ENCODE measurements around the gene BSPRY.
A peak's percentile ranks its signal among the peaks of the same experiment; 100 is the strongest.

Gene BSPRY

DNA sequence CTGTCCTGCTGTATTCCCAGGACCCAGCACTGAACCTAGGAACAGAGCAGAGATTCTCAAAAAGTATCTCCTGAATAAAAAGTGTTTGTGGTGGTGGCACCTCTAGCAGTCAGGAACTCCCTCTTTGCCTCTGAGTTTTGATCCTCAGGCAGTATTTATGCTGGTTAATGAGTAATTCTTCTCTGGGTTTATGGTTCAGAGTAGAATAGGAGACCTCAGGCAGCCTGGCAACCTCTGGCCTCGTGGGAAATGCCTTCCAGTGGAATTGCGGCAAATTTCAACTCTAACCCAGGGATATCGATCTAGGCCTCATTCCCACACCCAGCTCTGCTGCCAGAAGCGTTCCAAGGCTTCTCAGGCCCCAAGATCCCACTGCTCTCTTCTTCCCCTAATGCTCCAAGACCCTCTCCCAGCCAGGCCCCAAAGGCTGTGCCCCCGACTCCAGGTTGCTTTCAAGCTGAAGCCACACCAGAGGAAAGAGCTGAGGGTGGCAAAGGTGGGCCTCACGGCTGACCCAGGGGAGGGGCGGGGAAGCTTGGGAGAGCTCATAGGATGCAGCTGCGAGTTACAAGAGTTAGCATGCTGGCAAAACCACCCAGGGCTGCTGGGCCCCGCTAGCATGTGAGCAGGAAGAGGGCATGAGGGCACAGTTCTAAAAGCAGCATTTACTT is 38.4 kb downstream of the BSPRY start:
- H3K27ac ChIP-seq (replicated peaks; ENCODE audit: low read length): no peak overlapping the region
- H3K27me3 ChIP-seq (ENCODE audit: control insufficient read depth in 3 of 3, insufficient read depth in 3 of 3, low read depth in 1 of 3, low read length in 3 of 3): no peaks in the 10 kb centered on the region
- H2BK12ac ChIP-seq (ENCODE audit: low read length): no peak overlapping the region
- no peak overlapping the region for H4K8ac ChIP-seq (ENCODE audit: low read depth, low read length)
- no peak overlapping the region for H2BK5ac ChIP-seq (ENCODE audit: low read length)
- no peak for DNase-seq (ENCODE audit: low spot score)
- H4K91ac ChIP-seq (ENCODE audit: low read depth, low read length, poor library complexity): no peak overlapping the region
- no peak overlapping the region for H3K4ac ChIP-seq (ENCODE audit: low read length)
- no peaks in the 10 kb centered on the region for H3K9me3 ChIP-seq (replicated peaks in 1 of 2; ENCODE audit: control insufficient read depth in 2 of 2, insufficient read depth in 1 of 2, low read depth in 1 of 2, low read length in 2 of 2)
- H2AK5ac ChIP-seq (ENCODE audit: low read depth, low read length): no peak overlapping the region
- H3K36me3 ChIP-seq (replicated peaks in 1 of 2; ENCODE audit: control insufficient read depth in 2 of 2, insufficient read depth in 2 of 2, low read length in 2 of 2): peaks cover 28 to 63% of the 10 kb centered on the region in 2 donors
- no peak overlapping the region for H2BK15ac ChIP-seq (ENCODE audit: low read length)
- no peak overlapping the region for H2BK120ac ChIP-seq (ENCODE audit: low read depth, low read length)
- H3K18ac ChIP-seq (ENCODE audit: low read length): no peak overlapping the region
- no peak overlapping the region for H3K4me2 ChIP-seq (ENCODE audit: insufficient read depth, low read length, poor library complexity, severe bottlenecking)
- H3K4me1 ChIP-seq (ENCODE audit: control insufficient read depth in 2 of 2, insufficient read depth in 1 of 2, low read depth in 1 of 2, low read length in 2 of 2): no peaks in the 10 kb centered on the region
- H3K9ac ChIP-seq (ENCODE audit: low read depth, low read length, poor library complexity): no peak overlapping the region
- no peak overlapping the region for H3K23ac ChIP-seq (ENCODE audit: low read depth, low read length, poor library complexity)
- H3K4me3 ChIP-seq (ENCODE audit: low read length in 2 of 2): no peak overlapping the region
- H3K79me1 ChIP-seq (ENCODE audit: low read depth, low read length): no peaks in the 10 kb centered on the region
- no CpG with 5 or more reads among the region's 9 CpGs for WGBS, 2 donors (ENCODE audit: extremely low coverage in 2 of 2, insufficient read length in 2 of 2, insufficient replicate concordance in 1 of 2)
- H3K14ac ChIP-seq (ENCODE audit: low read length): no peak overlapping the region
- H2AFZ ChIP-seq (ENCODE audit: low read length): no peak overlapping the region

DNA sequence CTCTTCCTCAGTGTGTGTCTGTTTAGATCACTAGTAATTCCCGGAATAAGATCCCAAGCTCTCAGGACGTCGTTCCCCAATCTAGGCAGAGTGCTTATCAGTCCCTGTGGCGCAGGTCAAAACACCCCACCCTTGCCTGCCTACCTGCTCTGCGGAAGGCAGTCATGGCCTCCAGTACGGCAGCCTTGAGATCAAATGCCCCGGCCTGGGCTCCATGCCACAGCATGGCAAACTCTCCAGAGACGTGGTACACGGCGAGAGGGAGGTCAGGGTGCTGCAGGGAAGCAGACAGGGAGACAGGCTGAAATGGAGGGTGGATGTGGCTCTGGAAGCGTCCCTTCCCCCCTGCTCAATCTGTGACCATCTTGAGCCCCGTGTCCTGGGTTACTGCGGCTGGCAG is 39.5 kb downstream of the BSPRY start:
- peaks cover 30 to 73% of the 10 kb centered on the region in 2 donors for H3K36me3 ChIP-seq (replicated peaks in 1 of 2; ENCODE audit: control insufficient read depth in 2 of 2, insufficient read depth in 2 of 2, low read length in 2 of 2)
- no peak overlapping the region for H2AK5ac ChIP-seq (ENCODE audit: low read depth, low read length)
- no peak overlapping the region for H3K14ac ChIP-seq (ENCODE audit: low read length)
- H3K9ac ChIP-seq (ENCODE audit: low read depth, low read length, poor library complexity): peak overlapping the region; percentile 38
- DNase-seq (ENCODE audit: low spot score): no peak
- H2BK5ac ChIP-seq (ENCODE audit: low read length): no peak overlapping the region
- H3K9me3 ChIP-seq (replicated peaks in 1 of 2; ENCODE audit: control insufficient read depth in 2 of 2, insufficient read depth in 1 of 2, low read depth in 1 of 2, low read length in 2 of 2): no peaks in the 10 kb centered on the region
- no peak overlapping the region for H2AFZ ChIP-seq (ENCODE audit: low read length)
- no peaks in the 10 kb centered on the region for H3K79me1 ChIP-seq (ENCODE audit: low read depth, low read length)
- no peak overlapping the region for H2BK12ac ChIP-seq (ENCODE audit: low read length)
- no peak overlapping the region for H3K4ac ChIP-seq (ENCODE audit: low read length)
- H2BK120ac ChIP-seq (ENCODE audit: low read depth, low read length): no peak overlapping the region
- H3K27me3 ChIP-seq (ENCODE audit: control insufficient read depth in 3 of 3, insufficient read depth in 3 of 3, low read depth in 1 of 3, low read length in 3 of 3): no peaks in the 10 kb centered on the region
- no peak overlapping the region for H3K4me2 ChIP-seq (ENCODE audit: insufficient read depth, low read length, poor library complexity, severe bottlenecking)
- H3K27ac ChIP-seq (replicated peaks; ENCODE audit: low read length): no peak overlapping the region
- no peak overlapping the region for H3K23ac ChIP-seq (ENCODE audit: low read depth, low read length, poor library complexity)
- H4K8ac ChIP-seq (ENCODE audit: low read depth, low read length): no peak overlapping the region
- no peak overlapping the region for H3K18ac ChIP-seq (ENCODE audit: low read length)
- H4K91ac ChIP-seq (ENCODE audit: low read depth, low read length, poor library complexity): no peak overlapping the region
- H3K4me1 ChIP-seq (ENCODE audit: control insufficient read depth in 2 of 2, insufficient read depth in 1 of 2, low read depth in 1 of 2, low read length in 2 of 2): no peaks in the 10 kb centered on the region
- WGBS, 2 donors (ENCODE audit: extremely low coverage in 2 of 2, insufficient read length in 2 of 2, insufficient replicate concordance in 1 of 2): no CpG with 5 or more reads among the region's 13 CpGs
- no peak overlapping the region for H3K4me3 ChIP-seq (ENCODE audit: low read length in 2 of 2)
- no peak overlapping the region for H2BK15ac ChIP-seq (ENCODE audit: low read length)

DNA sequence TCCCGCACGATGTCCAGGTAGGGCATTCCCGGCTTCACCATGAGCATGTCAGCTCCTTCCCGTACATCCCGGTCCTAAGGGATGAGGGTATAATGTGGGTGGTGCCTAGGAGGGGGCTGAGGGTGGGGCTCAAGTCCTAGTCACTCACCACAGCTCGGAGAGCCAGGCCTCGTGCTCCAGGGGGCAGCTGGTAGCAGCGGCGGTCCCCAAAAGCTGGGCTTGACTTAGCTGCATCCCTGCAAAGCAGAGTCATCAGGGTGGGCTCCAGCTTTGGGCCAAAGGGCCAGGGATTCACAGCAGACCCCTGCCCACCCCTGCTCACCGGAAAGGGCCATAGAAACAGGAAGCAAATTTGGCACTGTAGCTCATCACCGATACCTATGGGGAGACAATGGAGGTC is 40.1 kb downstream of the BSPRY start:
- Histone ChIP-seq H3K4me2 (ENCODE audit: insufficient read depth, low read length, poor library complexity, severe bottlenecking) (no peak overlapping the region), H3K18ac (ENCODE audit: low read length) (no peak overlapping the region), H3K79me1 (ENCODE audit: low read depth, low read length) (no peaks in the 10 kb centered on the region), H2BK120ac (ENCODE audit: low read depth, low read length) (no peak overlapping the region), H3K27me3 (ENCODE audit: control insufficient read depth in 3 of 3, insufficient read depth in 3 of 3, low read depth in 1 of 3, low read length in 3 of 3) (no peaks in the 10 kb centered on the region), H3K4me3 (ENCODE audit: low read length in 2 of 2) (no peak overlapping the region), H2AK5ac (ENCODE audit: low read depth, low read length) (no peak overlapping the region), H2BK5ac (ENCODE audit: low read length) (no peak overlapping the region), H2AFZ (ENCODE audit: low read length) (no peak overlapping the region), H3K36me3 (replicated peaks in 1 of 2; ENCODE audit: control insufficient read depth in 2 of 2, insufficient read depth in 2 of 2, low read length in 2 of 2) (peaks cover 30 to 73% of the 10 kb centered on the region in 2 donors), H3K4me1 (ENCODE audit: control insufficient read depth in 2 of 2, insufficient read depth in 1 of 2, low read depth in 1 of 2, low read length in 2 of 2) (no peaks in the 10 kb centered on the region), H3K27ac (replicated peaks; ENCODE audit: low read length) (no peak overlapping the region), H3K4ac (ENCODE audit: low read length) (no peak overlapping the region), H3K14ac (ENCODE audit: low read length) (no peak overlapping the region), H4K8ac (ENCODE audit: low read depth, low read length) (no peak overlapping the region), H3K9me3 (replicated peaks in 1 of 2; ENCODE audit: control insufficient read depth in 2 of 2, insufficient read depth in 1 of 2, low read depth in 1 of 2, low read length in 2 of 2) (no peaks in the 10 kb centered on the region), H4K91ac (ENCODE audit: low read depth, low read length, poor library complexity) (no peak overlapping the region), H3K9ac (ENCODE audit: low read depth, low read length, poor library complexity) (no peak overlapping the region), H2BK15ac (ENCODE audit: low read length) (no peak overlapping the region), H3K23ac (ENCODE audit: low read depth, low read length, poor library complexity) (no peak overlapping the region), H2BK12ac (ENCODE audit: low read length) (no peak overlapping the region)
- WGBS, 2 donors (ENCODE audit: extremely low coverage in 2 of 2, insufficient read length in 2 of 2, insufficient replicate concordance in 1 of 2): no CpG with 5 or more reads among the region's 11 CpGs
- DNase-seq (ENCODE audit: low spot score): no peak

DNA sequence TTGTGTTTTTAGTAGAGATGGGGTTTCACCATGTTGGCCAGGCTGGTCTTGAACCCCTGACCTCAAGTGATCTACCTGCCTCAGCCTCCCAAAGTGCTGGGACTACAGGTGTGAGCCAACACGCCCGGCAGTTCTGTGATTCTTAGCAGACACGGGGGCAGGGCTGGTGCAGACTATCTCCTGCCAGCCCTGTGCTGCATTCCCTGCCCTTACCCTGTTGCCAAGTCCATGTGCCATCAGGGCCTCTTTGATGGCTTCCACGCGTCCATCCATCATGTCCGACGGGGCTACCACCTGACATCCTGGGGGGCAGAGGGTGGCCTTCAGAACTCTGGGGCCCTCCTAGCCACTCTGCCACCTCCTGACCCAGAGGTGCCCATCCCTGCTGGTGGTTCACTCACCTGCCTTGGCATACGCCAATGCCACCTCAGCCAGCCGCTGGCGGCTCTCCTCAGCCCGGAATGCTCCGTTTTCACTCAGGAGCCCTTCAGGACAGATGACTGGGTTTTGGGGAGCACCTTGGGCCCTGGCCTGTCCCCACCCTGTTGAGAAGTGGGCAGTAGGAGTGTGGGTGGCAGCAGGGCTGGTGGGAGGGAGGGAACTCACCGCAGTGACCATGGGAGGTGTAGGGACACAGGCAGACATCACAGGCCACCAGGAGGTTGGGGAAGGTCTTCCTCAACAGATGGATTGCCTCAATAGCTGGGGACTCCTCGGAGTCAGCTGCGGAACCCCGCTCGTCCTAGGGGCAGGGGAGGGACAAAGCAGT is 41.0 kb downstream of the BSPRY start:
- Histone ChIP-seq H2BK5ac (ENCODE audit: low read length) (no peak overlapping the region), H3K4me1 (ENCODE audit: control insufficient read depth in 2 of 2, insufficient read depth in 1 of 2, low read depth in 1 of 2, low read length in 2 of 2) (no peaks in the 10 kb centered on the region), H3K4me2 (ENCODE audit: insufficient read depth, low read length, poor library complexity, severe bottlenecking) (no peak overlapping the region), H2AFZ (ENCODE audit: low read length) (no peak overlapping the region), H3K4ac (ENCODE audit: low read length) (no peak overlapping the region), H3K9me3 (replicated peaks in 1 of 2; ENCODE audit: control insufficient read depth in 2 of 2, insufficient read depth in 1 of 2, low read depth in 1 of 2, low read length in 2 of 2) (no peaks in the 10 kb centered on the region), H4K91ac (ENCODE audit: low read depth, low read length, poor library complexity) (no peak overlapping the region), H2BK15ac (ENCODE audit: low read length) (no peak overlapping the region), H3K27ac (replicated peaks; ENCODE audit: low read length) (no peak overlapping the region), H3K27me3 (ENCODE audit: control insufficient read depth in 3 of 3, insufficient read depth in 3 of 3, low read depth in 1 of 3, low read length in 3 of 3) (no peaks in the 10 kb centered on the region), H3K4me3 (ENCODE audit: low read length in 2 of 2) (no peak overlapping the region), H3K36me3 (replicated peaks in 1 of 2; ENCODE audit: control insufficient read depth in 2 of 2, insufficient read depth in 2 of 2, low read length in 2 of 2) (peaks cover 30 to 78% of the 10 kb centered on the region in 2 donors), H3K14ac (ENCODE audit: low read length) (no peak overlapping the region), H3K9ac (ENCODE audit: low read depth, low read length, poor library complexity) (no peak overlapping the region), H3K18ac (ENCODE audit: low read length) (no peak overlapping the region), H3K23ac (ENCODE audit: low read depth, low read length, poor library complexity) (no peak overlapping the region), H4K8ac (ENCODE audit: low read depth, low read length) (no peak overlapping the region), H3K79me1 (ENCODE audit: low read depth, low read length) (no peaks in the 10 kb centered on the region), H2BK12ac (ENCODE audit: low read length) (no peak overlapping the region), H2BK120ac (ENCODE audit: low read depth, low read length) (no peak overlapping the region), H2AK5ac (ENCODE audit: low read depth, low read length) (no peak overlapping the region)
- no CpG with 5 or more reads among the region's 17 CpGs for WGBS, 2 donors (ENCODE audit: extremely low coverage in 2 of 2, insufficient read length in 2 of 2, insufficient replicate concordance in 1 of 2)
- no peak for DNase-seq (ENCODE audit: low spot score)

All from neuronal stem cell (in vitro differentiated cells).